GM12878 (cell line): Measurements from ENCODE around the gene ZCCHC9. TPM values are rescaled to one million over a fixed set of nuclear protein-coding genes. Genes with fewer than 3 reads are reported as not detected.

ENCODE experiments used
- ATAC-seq: fragments of 200-7000 bp; cut with Tn5 transposase; 3 replicates; pipeline ENCODE4 v1.9.1; 2020; ENCODE audit warnings: mild to moderate bottlenecking, moderate library complexity
- BruUV-seq: library from RNA; stranded (reverse); fragments of 400-500 nt; replicated peaks from 2 replicates; lab custom pipeline; 2021; lab: Mats Ljungman, UMichigan
- CTCF ChIA-PET: fragments of 300-600 bp; sonication (Branson Sonifier 250); formaldehyde crosslinking; extraction: SDS; loops from one replicate; lab custom pipeline; 2021; ENCODE audit warnings: inconsistent platforms; lab: Yijun Ruan, JAX
- POLR2A ChIA-PET: fragments of 350-600 bp; formaldehyde crosslinking; extraction: SDS; loops from one replicate; lab custom pipeline; 2021; ENCODE audit warnings: inconsistent platforms; lab: Charles Lee
- RAD21 ChIA-PET: fragments of 300-600 bp; sonication (Branson Sonifier 250); formaldehyde crosslinking; loops from one replicate; lab custom pipeline; 2023; ENCODE audit warnings: antibody characterized with exemption; ENCODE audit not compliant: unreplicated experiment; lab: Charles Lee
- SMC1A ChIA-PET: fragments of 300-600 bp; sonication (Branson Sonifier 250); formaldehyde crosslinking; loops from one replicate; lab custom pipeline; 2023; ENCODE audit not compliant: unreplicated experiment, uncharacterized antibody; lab: Charles Lee
- DNase-seq: peaks from one replicate; pipeline ENCODE4 v3.0.0-alpha.2; 2011; ENCODE audit warnings: low read depth, low spot score
- FAIRE-seq: peaks from 3 replicates; lab custom pipeline; 2011; peaks lifted over from hg19 to GRCh38; lab: Jason Lieb, UNC
- H2AFZ ChIP-seq: 2 replicates; pipeline ENCODE4 v1.6.0; 2011; ENCODE audit warnings: low read depth, low read length, control low read depth; ENCODE audit not compliant: control insufficient read depth
- H3K27ac ChIP-seq: 2 replicates; pipeline ENCODE4 v1.5.1; 2011; ENCODE audit warnings: control low read depth; ENCODE audit not compliant: control insufficient read depth, insufficient read depth
- H3K27me3 ChIP-seq, 2 experiments: replicated peaks in 1 of 2; 2 replicates each; pipeline versions ENCODE4 v1.6.0 to v1.6.1; 2011; ENCODE audit warnings: low read length in 1 of 2; ENCODE audit not compliant: control insufficient read depth in 2 of 2, insufficient read depth in 2 of 2
- H3K36me3 ChIP-seq, 2 experiments: 2 replicates each; pipeline ENCODE4 v1.5.1; 2011; ENCODE audit warnings: low read length in 1 of 2; ENCODE audit not compliant: control insufficient read depth in 2 of 2, insufficient read depth in 2 of 2
- H3K4me1 ChIP-seq: 2 replicates; pipeline ENCODE4 v1.6.1; 2011; ENCODE audit warnings: mild to moderate bottlenecking, low read length, moderate library complexity, mixed read lengths; ENCODE audit not compliant: control insufficient read depth, insufficient read depth
- H3K4me2 ChIP-seq: 2 replicates; pipeline ENCODE4 v1.6.0; 2011; ENCODE audit warnings: control low read depth; ENCODE audit not compliant: control insufficient read depth, insufficient read depth
- H3K4me3 ChIP-seq: fragments of 200-600 bp; sonication (generic); 2 replicates; pipeline ENCODE4 v1.5.1; 2016
- H3K79me2 ChIP-seq: 2 replicates; pipeline ENCODE4 v1.6.0; 2011; ENCODE audit warnings: low read length; ENCODE audit not compliant: control insufficient read depth, insufficient read depth
- H3K9ac ChIP-seq: 2 replicates; pipeline ENCODE4 v1.8.0; 2011; ENCODE audit warnings: low read length, control low read depth, mixed read lengths; ENCODE audit not compliant: control insufficient read depth, insufficient read depth
- H3K9me3 ChIP-seq: replicated peaks from 3 replicates; pipeline ENCODE4 v1.5.1; 2011; ENCODE audit warnings: mild to moderate bottlenecking, low read length; ENCODE audit not compliant: control insufficient read depth, insufficient read depth
- H4K20me1 ChIP-seq: 2 replicates; pipeline ENCODE4 v1.6.0; 2011; ENCODE audit not compliant: control insufficient read depth, insufficient read depth
- BHLHE40 ChIP-seq, 2 experiments: fragments of 450-650 bp in 1 of 2; IDR thresholded peaks; 2 replicates each; pipeline ENCODE4 v1.6.1; 2011 to 2017; ENCODE audit warnings: low read depth in 2 of 2, borderline replicate concordance in 1 of 2, improper control_type of control experiment in 1 of 2, low read length in 1 of 2, mild to moderate bottlenecking in 1 of 2
- EGR1 ChIP-seq, 2 experiments: IDR thresholded peaks; 1 replicate in 1 of 2; 2 replicates in 1 of 2; pipeline ENCODE4 v1.6.1; 2011 to 2012; ENCODE audit warnings: low read depth in 2 of 2, low read length in 2 of 2, borderline replicate concordance in 1 of 2, mild to moderate bottlenecking in 1 of 2, moderate library complexity in 1 of 2
- EZH2 ChIP-seq: IDR thresholded peaks from 2 replicates; pipeline ENCODE4 v1.6.1; 2012; ENCODE audit warnings: low read depth, mild to moderate bottlenecking, control low read depth, inconsistent platforms, low read length, borderline replicate concordance; ENCODE audit not compliant: control insufficient read depth
- FOXM1 ChIP-seq: IDR thresholded peaks from 2 replicates; pipeline ENCODE4 v1.6.1; 2012; ENCODE audit warnings: low read depth, mild to moderate bottlenecking, inconsistent platforms, low read length, moderate library complexity
- HDAC6 ChIP-seq: fragments of 200-600 bp; sonication (generic); IDR thresholded peaks from one replicate; pipeline ENCODE4 v1.8.0; 2017; ENCODE audit warnings: antibody characterized with exemption; ENCODE audit not compliant: unreplicated experiment
- KLF5 ChIP-seq: fragments of 450-650 bp; IDR thresholded peaks from 2 replicates; pipeline ENCODE4 v1.6.1; 2014; ENCODE audit warnings: mild to moderate bottlenecking; ENCODE audit not compliant: partially characterized antibody
- POLR2AphosphoS5 ChIP-seq: IDR thresholded peaks from 2 replicates; pipeline ENCODE4 v1.6.1; 2011; ENCODE audit warnings: mild to moderate bottlenecking, low read length, inconsistent platforms
- RELB ChIP-seq: fragments of 450-650 bp; IDR thresholded peaks from 2 replicates; pipeline ENCODE4 v1.6.1; 2017; ENCODE audit warnings: low read depth, mild to moderate bottlenecking, moderate library complexity
- SMAD5 ChIP-seq: IDR thresholded peaks from 2 replicates; pipeline ENCODE4 v1.6.1; 2016; ENCODE audit warnings: antibody characterized with exemption, low read depth
- SREBF1 ChIP-seq: IDR thresholded peaks from 2 replicates; pipeline ENCODE4 v1.6.1; 2012; ENCODE audit warnings: mild to moderate bottlenecking, low read length
- TCF3 ChIP-seq: IDR thresholded peaks from 2 replicates; pipeline ENCODE4 v1.6.1; 2012; ENCODE audit warnings: low read depth, mild to moderate bottlenecking, low read length, borderline replicate concordance; ENCODE audit not compliant: insufficient read depth
- TCF7 ChIP-seq: IDR thresholded peaks from 2 replicates; pipeline ENCODE4 v1.6.1; 2014; ENCODE audit warnings: antibody characterized with exemption, borderline replicate concordance
- WGBS: methylation state at CpG from one replicate; pipeline ENCODE4 v1.1.6; 2016; ENCODE audit warnings: low lambda C conversion rate; ENCODE audit not compliant: insufficient replicate concordance, insufficient coverage; ENCODE audit errors: missing lambda C conversion rate; 5-methylcytosine and 5-hydroxymethylcytosine counted together
- in situ Hi-C: fragments of 300-500 bp; cut with MboI; formaldehyde crosslinking; loops from 9 replicates; pipeline ENCODE4 v1.14.3; 2018; ENCODE audit warnings: mixed read lengths
- intact Hi-C: fragments of 100-400 bp; cut with micrococcal nuclease; formaldehyde crosslinking; loops from one replicate; pipeline ENCODE4 v1.14.2; 2022; ENCODE audit not compliant: unreplicated experiment
- polyA plus RNA-seq, 11 experiments: library from polyadenylated mRNA; depleted of rRNA in 4 of 11; unstranded in 6 of 11; stranded (reverse) in 5 of 11; fragments of >200 nt; fragmentation: Nextera tagmentation in 4 of 11; fragmentation: Illumina TruSeq in 1 of 11; extraction: Ambion mirVana in 4 of 11; extraction: Trizol in 1 of 11; gene quantifications; 1 replicate in 1 of 11; 2 replicates in 10 of 11; pipeline versions ENCODE4 v1.2.1 to v1.2.3, GENCODE V29; 2011 to 2016; ENCODE audit warnings: inconsistent platforms in 2 of 11, missing spikeins in 2 of 11, low read depth in 1 of 11
- total RNA-seq, 4 experiments: library from RNA; depleted of rRNA in 3 of 4; stranded (reverse); fragments of >200 nt in 3 of 4; fragmentation: Illumina TruSeq in 1 of 4; extraction: Trizol in 1 of 4; gene quantifications; 2 replicates each; pipeline versions ENCODE4 v1.2.1 to v1.2.3, GENCODE V29; 2013 to 2021
- TF ChIP-seq, protein P1 (sequence below): IDR thresholded peaks from 2 replicates; pipeline ENCODE4 v1.6.1; 2012; ENCODE audit warnings: improper control_type of control experiment, low read depth, low read length; ENCODE audit not compliant: insufficient replicate concordance
- TF ChIP-seq, protein P2 (sequence below): fragments of 450-650 bp; IDR thresholded peaks from 2 replicates; pipeline ENCODE4 v1.6.1; 2017; ENCODE audit warnings: borderline replicate concordance

The ZCCHC9 gene
- total and polyA plus RNA-seq, 10 of the 15 experiments (the other 5 are each of a cell fraction or from before 2014, with no cell fraction given), result 22.0 to 57.7 (median 34.5) TPM

GRCh38 chr5:81254886-81255559 is 46.4 kb upstream of the ZCCHC9 start (continued):
- TF ChIP-seq, protein P1, sequence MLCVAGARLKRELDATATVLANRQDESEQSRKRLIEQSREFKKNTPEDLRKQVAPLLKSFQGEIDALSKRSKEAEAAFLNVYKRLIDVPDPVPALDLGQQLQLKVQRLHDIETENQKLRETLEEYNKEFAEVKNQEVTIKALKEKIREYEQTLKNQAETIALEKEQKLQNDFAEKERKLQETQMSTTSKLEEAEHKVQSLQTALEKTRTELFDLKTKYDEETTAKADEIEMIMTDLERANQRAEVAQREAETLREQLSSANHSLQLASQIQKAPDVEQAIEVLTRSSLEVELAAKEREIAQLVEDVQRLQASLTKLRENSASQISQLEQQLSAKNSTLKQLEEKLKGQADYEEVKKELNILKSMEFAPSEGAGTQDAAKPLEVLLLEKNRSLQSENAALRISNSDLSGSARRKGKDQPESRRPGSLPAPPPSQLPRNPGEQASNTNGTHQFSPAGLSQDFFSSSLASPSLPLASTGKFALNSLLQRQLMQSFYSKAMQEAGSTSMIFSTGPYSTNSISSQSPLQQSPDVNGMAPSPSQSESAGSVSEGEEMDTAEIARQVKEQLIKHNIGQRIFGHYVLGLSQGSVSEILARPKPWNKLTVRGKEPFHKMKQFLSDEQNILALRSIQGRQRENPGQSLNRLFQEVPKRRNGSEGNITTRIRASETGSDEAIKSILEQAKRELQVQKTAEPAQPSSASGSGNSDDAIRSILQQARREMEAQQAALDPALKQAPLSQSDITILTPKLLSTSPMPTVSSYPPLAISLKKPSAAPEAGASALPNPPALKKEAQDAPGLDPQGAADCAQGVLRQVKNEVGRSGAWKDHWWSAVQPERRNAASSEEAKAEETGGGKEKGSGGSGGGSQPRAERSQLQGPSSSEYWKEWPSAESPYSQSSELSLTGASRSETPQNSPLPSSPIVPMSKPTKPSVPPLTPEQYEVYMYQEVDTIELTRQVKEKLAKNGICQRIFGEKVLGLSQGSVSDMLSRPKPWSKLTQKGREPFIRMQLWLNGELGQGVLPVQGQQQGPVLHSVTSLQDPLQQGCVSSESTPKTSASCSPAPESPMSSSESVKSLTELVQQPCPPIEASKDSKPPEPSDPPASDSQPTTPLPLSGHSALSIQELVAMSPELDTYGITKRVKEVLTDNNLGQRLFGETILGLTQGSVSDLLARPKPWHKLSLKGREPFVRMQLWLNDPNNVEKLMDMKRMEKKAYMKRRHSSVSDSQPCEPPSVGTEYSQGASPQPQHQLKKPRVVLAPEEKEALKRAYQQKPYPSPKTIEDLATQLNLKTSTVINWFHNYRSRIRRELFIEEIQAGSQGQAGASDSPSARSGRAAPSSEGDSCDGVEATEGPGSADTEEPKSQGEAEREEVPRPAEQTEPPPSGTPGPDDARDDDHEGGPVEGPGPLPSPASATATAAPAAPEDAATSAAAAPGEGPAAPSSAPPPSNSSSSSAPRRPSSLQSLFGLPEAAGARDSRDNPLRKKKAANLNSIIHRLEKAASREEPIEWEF, result no peak

DNA sequence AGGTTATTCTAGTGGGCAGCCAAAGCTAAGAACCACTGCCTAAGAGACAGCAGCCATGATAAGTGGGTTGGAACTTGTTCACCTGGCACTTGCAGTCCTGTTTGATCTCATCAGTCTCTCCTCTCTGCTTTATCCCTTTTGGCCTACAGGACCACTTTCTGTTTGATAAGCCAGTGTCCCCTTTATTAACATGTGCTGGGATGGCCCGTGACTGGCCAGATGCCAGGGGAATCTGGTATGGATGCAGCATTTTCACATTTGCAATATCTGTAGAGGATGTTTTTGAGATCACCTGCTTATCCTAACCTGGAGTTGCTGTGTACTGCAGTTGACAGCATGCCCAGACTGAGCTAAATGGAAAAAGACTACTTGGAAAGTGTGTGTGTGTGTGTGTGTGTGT is 44.6 kb upstream of the ZCCHC9 start:
- ChIA-PET SMC1A (interaction anchor here (0.6 kb wide), 1 partner anchor 13 kb away, joined by 3 read pairs; no protein-coding TSS in a partner anchor), CTCF (no interaction called here)
- in situ Hi-C loops, result no loop called here
- no peak for TF ChIP-seq FOXM1
- TF ChIP-seq, protein P2, sequence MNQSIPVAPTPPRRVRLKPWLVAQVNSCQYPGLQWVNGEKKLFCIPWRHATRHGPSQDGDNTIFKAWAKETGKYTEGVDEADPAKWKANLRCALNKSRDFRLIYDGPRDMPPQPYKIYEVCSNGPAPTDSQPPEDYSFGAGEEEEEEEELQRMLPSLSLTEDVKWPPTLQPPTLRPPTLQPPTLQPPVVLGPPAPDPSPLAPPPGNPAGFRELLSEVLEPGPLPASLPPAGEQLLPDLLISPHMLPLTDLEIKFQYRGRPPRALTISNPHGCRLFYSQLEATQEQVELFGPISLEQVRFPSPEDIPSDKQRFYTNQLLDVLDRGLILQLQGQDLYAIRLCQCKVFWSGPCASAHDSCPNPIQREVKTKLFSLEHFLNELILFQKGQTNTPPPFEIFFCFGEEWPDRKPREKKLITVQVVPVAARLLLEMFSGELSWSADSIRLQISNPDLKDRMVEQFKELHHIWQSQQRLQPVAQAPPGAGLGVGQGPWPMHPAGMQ, result no peak
- TF ChIP-seq HDAC6, result no peak
- no peak for TF ChIP-seq RELB
- TF ChIP-seq TCF7, result no peak
- no peak for TF ChIP-seq POLR2AphosphoS5
- TF ChIP-seq EGR1 (IDR thresholded peaks at IDR 0.05; ENCODE audit: borderline replicate concordance in 1 of 2, low read depth in 2 of 2, low read length in 2 of 2), result no peak
- no peak for TF ChIP-seq SREBF1
- TF ChIP-seq KLF5, result no peak
- TF ChIP-seq EZH2, result no peak
- TF ChIP-seq BHLHE40 (IDR thresholded peaks at IDR 0.05; ENCODE audit: borderline replicate concordance in 1 of 2, low read depth in 2 of 2, low read length in 1 of 2), result no peak
- TF ChIP-seq TCF3, result no peak
- no peak for TF ChIP-seq SMAD5

More for the DNA sequence above, 44.6 kb upstream of the ZCCHC9 start:
- no peaks in the 10 kb centered on the region for H3K4me1 ChIP-seq
- H3K79me2 ChIP-seq, result no peaks in the 10 kb centered on the region
- RAD21 ChIA-PET, result no interaction called here
- FAIRE-seq, result no peak
- no peak overlapping the region for H3K4me3 ChIP-seq
- no peak overlapping the region for H2AFZ ChIP-seq
- H3K9me3 ChIP-seq, result no peaks in the 10 kb centered on the region
- no peak overlapping the region for H3K4me2 ChIP-seq
- no peak overlapping the region for H3K9ac ChIP-seq
- no peak for ATAC-seq
- DNase-seq, result no peak
- no peaks in the 10 kb centered on the region for H4K20me1 ChIP-seq
- H3K36me3 ChIP-seq, result no peaks in the 10 kb centered on the region
- intact Hi-C loops, result no loop called here
- POLR2A ChIA-PET, result no interaction called here
- H3K27me3 ChIP-seq, result no peaks in the 10 kb centered on the region
- WGBS, result 100% methylated on average over 1 of the region's 1 CpG
- no TSS peak for BruUV-seq
- no peak overlapping the region for H3K27ac ChIP-seq
